Coronary artery (tissue), 2 donors: ENCODE data around the gene CISTR.

Source experiments
- DNase-seq: peaks from one replicate; pipeline ENCODE4 v3.0.0-alpha.2; 2017; ENCODE audit warnings: low spot score
- H3K27ac ChIP-seq, 2 donors: fragments of 200-600 bp; sonication (generic); one replicate each; pipeline ENCODE4 v1.5.1; 2016 to 2019
- H3K4me3 ChIP-seq: fragments of 200-600 bp; sonication (generic); 2 replicates; pipeline ENCODE4 v1.5.1; 2016; ENCODE audit warnings: mild to moderate bottlenecking, moderate library complexity
- TF ChIP-seq, protein P1 (sequence below): fragments of 200-600 bp; sonication (generic); IDR thresholded peaks from one replicate; pipeline ENCODE4 v1.5.1; 2019; ENCODE audit warnings: antibody characterized with exemption

CISTR gene

DNA sequence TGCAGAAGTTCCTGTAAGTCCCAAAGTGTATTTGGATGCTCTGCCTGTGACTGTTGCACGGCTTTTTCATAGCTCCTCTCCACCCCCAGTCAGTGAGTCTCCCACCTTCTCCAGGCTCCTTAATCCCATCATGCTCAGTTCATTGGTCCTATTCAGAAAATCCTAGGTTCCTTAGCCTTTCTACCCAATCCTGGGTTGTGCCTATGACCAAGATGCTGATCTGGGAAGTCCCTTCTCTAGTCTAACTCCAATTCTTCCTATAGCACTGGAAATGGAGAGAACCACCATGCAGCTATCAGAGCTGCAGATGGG lies 7.7 kb downstream of the CISTR start:
- TF ChIP-seq, protein P1, sequence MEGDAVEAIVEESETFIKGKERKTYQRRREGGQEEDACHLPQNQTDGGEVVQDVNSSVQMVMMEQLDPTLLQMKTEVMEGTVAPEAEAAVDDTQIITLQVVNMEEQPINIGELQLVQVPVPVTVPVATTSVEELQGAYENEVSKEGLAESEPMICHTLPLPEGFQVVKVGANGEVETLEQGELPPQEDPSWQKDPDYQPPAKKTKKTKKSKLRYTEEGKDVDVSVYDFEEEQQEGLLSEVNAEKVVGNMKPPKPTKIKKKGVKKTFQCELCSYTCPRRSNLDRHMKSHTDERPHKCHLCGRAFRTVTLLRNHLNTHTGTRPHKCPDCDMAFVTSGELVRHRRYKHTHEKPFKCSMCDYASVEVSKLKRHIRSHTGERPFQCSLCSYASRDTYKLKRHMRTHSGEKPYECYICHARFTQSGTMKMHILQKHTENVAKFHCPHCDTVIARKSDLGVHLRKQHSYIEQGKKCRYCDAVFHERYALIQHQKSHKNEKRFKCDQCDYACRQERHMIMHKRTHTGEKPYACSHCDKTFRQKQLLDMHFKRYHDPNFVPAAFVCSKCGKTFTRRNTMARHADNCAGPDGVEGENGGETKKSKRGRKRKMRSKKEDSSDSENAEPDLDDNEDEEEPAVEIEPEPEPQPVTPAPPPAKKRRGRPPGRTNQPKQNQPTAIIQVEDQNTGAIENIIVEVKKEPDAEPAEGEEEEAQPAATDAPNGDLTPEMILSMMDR: no peak
- no peak overlapping the region for H3K27ac ChIP-seq
- DNase-seq: no peak

DNA sequence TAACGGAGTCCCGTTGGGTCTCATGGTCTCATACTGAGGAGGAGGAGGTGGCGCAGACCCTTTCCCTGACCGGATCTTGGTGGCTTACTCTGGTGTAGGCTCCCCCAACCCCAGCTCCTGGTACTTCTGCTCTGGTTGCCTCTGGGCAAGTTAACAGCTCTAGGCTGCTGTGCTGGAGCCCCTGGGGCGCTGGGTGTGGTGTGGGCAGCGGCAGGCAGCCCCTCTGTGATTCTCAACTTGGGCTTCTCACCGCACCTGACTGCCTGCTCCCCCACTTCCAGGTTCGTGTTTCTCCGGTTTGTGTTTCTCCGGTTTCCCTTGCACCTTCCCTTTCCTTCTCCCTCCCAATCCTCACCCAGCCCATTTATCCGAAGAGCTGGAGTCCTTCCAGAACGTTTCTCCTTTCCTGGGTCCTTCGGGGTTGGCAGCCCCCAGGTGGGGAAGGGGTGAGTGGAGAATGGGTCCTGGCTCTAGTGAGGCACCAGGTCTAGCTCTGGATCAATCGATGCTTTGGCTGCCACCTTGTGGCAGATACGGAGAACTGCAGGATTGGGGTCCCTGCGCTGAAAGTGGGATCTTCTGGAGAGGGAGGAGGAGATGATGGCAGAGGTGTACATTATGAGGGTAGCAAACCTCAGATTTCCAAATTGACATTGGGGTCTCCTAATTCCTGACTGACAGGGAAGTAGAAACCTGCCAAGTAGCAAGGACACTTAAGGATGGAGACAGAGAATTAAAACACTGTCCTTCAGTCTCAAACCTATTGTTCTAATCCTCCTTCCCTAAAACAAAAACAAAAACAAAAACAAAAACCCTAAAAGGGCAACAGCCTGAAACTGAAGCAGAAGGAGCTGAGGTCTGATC lies 8.3 kb downstream of the CISTR start:
- TF ChIP-seq, protein P1: peak; percentile 86
- no peak overlapping the region for H3K4me3 ChIP-seq
- H3K27ac ChIP-seq: no peak overlapping the region
- no peak for DNase-seq

More for the DNA sequence above, 7.7 kb downstream of the CISTR start:
- no peak overlapping the region for H3K4me3 ChIP-seq

DNA sequence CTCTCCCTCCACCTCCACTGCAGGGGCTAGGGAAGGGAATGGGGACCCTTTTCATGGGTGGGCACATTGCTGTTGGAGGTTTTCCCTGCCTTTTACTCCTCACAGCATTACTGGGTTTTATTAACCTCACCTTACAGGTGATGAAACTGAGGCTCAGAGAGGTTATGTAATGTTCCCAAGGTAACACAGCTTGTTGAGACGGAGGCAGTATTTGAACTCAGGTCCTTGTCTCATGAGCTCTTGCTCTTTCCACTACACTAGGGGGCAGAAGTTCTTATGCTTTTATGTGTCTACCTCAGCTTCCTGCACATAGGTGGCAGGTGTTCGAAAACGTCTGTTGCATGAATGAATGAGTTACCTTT lies 11.7 kb downstream of the CISTR start:
- H3K27ac ChIP-seq: no peak overlapping the region
- H3K4me3 ChIP-seq: peak overlapping the region; percentile 53
- TF ChIP-seq, protein P1: no peak
- DNase-seq: no peak

DNA sequence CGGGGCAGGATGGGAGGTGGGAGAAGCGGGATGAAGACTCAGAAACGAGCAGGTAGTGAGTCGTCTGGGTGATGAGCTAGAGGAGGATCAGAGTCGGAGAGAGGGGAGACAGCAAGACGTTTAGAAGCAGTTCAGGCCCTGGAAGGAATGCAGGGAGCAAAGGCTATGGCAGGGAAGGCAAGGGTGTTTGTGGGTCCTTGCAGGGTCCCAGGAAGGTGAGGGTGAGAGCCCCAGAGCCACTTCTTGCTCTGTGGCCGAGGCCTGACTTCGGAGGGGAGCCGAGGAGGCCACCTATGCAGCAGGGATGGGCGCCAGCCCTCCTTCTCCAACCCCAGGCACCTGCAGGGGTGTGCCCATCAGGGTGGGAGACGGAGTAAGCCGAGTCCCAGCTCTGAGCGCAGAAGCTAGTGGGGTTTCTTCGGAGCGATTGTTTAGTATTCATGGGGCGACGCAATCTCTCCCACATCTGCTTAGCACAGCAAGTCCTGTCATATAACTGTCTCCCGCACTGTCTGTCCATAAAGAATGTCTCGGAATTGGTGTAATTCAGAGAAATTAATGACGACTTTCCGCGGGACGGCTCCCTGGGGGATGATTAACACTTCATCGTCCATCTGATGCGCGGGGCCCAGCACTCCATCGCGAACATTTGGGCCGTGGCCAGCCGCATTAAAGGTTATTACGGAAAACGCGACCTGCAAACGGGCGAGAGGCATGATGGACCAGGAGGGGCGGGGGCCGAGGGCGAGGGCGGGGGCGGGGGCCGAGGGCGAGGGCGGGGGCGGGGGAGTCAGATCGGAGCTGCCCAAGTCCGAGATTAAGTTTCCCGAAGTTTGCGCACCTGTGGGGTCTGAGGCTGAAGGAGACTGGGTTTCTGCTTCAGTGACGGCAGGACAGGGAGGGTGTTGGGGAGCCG lies 12.3 kb downstream of the CISTR start:
- Histone ChIP-seq H3K4me3 (peak overlapping the region; percentile 53), H3K27ac (no peak overlapping the region)
- no peak for DNase-seq
- TF ChIP-seq, protein P1: no peak

DNA sequence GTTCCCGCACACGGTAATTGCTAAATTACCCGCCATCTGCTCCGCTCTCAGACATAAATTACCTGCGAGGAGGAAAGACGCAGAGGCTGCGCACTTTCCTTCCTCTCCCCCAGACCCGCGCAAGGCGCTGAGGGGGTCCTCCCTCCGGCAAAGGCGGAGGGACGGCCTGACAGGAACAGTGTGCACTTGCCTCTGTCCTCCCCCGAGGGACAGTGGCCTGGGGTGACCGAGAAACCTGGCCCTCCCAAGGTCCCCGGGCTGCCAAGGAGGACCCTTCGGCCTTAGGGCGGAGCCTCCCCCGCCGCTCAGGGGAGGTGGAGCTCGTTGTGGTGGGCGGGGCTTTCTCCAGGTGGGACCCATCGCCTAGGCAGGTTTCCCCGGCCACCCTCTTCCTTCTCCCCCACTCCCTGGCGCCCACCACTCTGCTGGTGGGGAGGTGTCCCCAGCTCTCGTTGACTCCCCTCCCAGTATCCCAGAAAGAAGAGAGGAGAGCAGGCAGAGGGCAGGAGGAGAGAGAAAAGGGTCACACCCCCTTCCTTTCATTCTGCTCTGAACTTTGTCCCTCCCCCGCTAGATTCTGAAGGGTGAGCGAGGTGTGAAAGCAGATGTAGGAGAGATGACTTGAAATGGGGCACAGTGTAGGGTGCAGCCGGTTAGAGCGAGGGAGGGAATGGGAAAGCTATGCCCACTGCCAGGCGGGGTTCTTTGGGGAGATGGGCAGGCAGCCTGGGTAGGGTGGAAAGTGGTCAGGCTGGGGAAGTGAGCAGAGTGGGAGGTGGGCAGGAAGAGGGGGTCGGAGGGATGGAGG lies 13.2 kb downstream of the CISTR start:
- Histone ChIP-seq H3K27ac (no peak overlapping the region), H3K4me3 (no peak overlapping the region)
- TF ChIP-seq, protein P1: no peak
- no peak for DNase-seq

DNA sequence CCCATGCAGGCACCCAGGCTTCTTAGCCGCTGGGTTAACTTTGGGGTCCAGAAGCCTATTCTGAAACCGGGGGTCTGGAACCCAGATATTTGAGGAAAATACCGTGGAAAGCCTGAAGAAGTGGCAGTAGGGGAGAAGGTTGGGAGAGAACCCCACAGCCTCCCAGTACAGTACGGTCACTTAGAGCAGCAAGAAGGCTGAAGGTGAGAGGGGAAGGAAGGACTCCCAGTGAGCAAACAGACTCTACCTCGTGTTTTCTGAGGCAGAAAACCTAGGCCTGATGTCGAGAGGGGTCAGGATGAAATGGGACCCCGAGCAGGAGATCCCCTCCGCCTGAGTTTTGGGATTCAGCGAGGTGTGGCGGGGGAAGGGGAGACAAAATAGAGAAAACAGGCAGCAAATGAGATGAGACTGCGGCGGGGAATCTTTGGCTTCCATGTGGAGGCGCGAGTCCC lies 13.8 kb downstream of the CISTR start:
- TF ChIP-seq, protein P1: no peak
- Histone ChIP-seq H3K27ac (no peak overlapping the region), H3K4me3 (no peak overlapping the region)
- no peak for DNase-seq
